GM12878 (cell line): ENCODE measurements around the gene VARS1. TPM values are rescaled to one million over a fixed set of nuclear protein-coding genes. Genes with fewer than 3 reads are reported as not detected.

Source experiments
- BMI1 ChIP-seq: fragments of 450-650 bp; IDR thresholded peaks from 2 replicates; pipeline ENCODE4 v1.6.1; 2016; ENCODE audit warnings: mild to moderate bottlenecking, moderate library complexity, borderline replicate concordance
- BRCA1 ChIP-seq: IDR thresholded peaks from 2 replicates; pipeline ENCODE4 v1.6.1; 2011; ENCODE audit warnings: low read depth, low read length, improper control_type of control experiment
- CHD4 ChIP-seq: fragments of 200-600 bp; sonication (generic); IDR thresholded peaks from 2 replicates; pipeline ENCODE4 v1.6.1; 2016; ENCODE audit warnings: mild to moderate bottlenecking
- E2F8 ChIP-seq: fragments of 450-650 bp; IDR thresholded peaks from 2 replicates; pipeline ENCODE4 v1.6.1; 2018; ENCODE audit warnings: mild to moderate bottlenecking, low read depth, moderate library complexity; ENCODE audit not compliant: partially characterized antibody
- IKZF2 ChIP-seq, 2 experiments: fragments of 450-650 bp; IDR thresholded peaks; 2 replicates each; pipeline ENCODE4 v1.6.1; 2017; ENCODE audit warnings: mild to moderate bottlenecking in 2 of 2, moderate library complexity in 2 of 2
- KAT2A ChIP-seq: conservative IDR thresholded peaks from 2 replicates; pipeline ENCODE4 v1.6.1; 2011; ENCODE audit warnings: low read depth, low read length; ENCODE audit not compliant: control insufficient read depth
- MYB ChIP-seq: fragments of 150-350 bp; IDR thresholded peaks from 2 replicates; pipeline ENCODE4 v1.6.1; 2014; ENCODE audit warnings: mild to moderate bottlenecking, low read depth, low read length, borderline replicate concordance
- NBN ChIP-seq: fragments of 450-650 bp; IDR thresholded peaks from 2 replicates; pipeline ENCODE4 v1.6.1; 2016
- NFIC ChIP-seq: IDR thresholded peaks from 2 replicates; pipeline ENCODE4 v1.6.1; 2012; ENCODE audit warnings: low read depth, mild to moderate bottlenecking, inconsistent platforms, low read length, moderate library complexity
- POLR2A ChIP-seq: IDR thresholded peaks from 2 replicates; pipeline ENCODE4 v1.6.1; 2011; ENCODE audit warnings: low read depth, mild to moderate bottlenecking, low read length
- POLR2AphosphoS5 ChIP-seq: IDR thresholded peaks from 2 replicates; pipeline ENCODE4 v1.6.1; 2011; ENCODE audit warnings: mild to moderate bottlenecking, low read length, inconsistent platforms
- POU2F2 ChIP-seq: IDR thresholded peaks from 3 replicates; pipeline ENCODE4 v1.6.1; 2011; ENCODE audit warnings: low read depth, mild to moderate bottlenecking, low read length, borderline replicate concordance
- PRDM15 ChIP-seq: fragments of 450-650 bp; formaldehyde crosslinking; IDR thresholded peaks from 2 replicates; pipeline ENCODE4 v1.4.0; 2020; ENCODE audit warnings: mild to moderate bottlenecking, moderate library complexity
- RUNX3 ChIP-seq: IDR thresholded peaks from 2 replicates; pipeline ENCODE4 v1.6.1; 2012; ENCODE audit warnings: low read length, inconsistent platforms
- SIX5 ChIP-seq: IDR thresholded peaks from 2 replicates; pipeline ENCODE4 v1.6.1; 2011; ENCODE audit warnings: mild to moderate bottlenecking, low read depth, low read length, moderate library complexity; ENCODE audit not compliant: severe bottlenecking
- TCF7 ChIP-seq: IDR thresholded peaks from 2 replicates; pipeline ENCODE4 v1.6.1; 2014; ENCODE audit warnings: antibody characterized with exemption, borderline replicate concordance
- ZBTB11 ChIP-seq: fragments of 450-650 bp; formaldehyde crosslinking; IDR thresholded peaks from 2 replicates; pipeline ENCODE4 v1.5.0; 2022; ENCODE audit warnings: mild to moderate bottlenecking, missing genetic modification characterization
- ZNF24 ChIP-seq: fragments of 450-650 bp; IDR thresholded peaks from 2 replicates; pipeline ENCODE4 v1.6.1; 2017; ENCODE audit warnings: antibody characterized with exemption, mild to moderate bottlenecking
- polyA plus RNA-seq, 11 experiments: library from polyadenylated mRNA; depleted of rRNA in 4 of 11; unstranded in 6 of 11; stranded (reverse) in 5 of 11; fragments of >200 nt; fragmentation: Nextera tagmentation in 4 of 11; fragmentation: Illumina TruSeq in 1 of 11; extraction: Ambion mirVana in 4 of 11; extraction: Trizol in 1 of 11; gene quantifications; 1 replicate in 1 of 11; 2 replicates in 10 of 11; pipeline versions ENCODE4 v1.2.1 to v1.2.3, GENCODE V29; 2011 to 2016; ENCODE audit warnings: inconsistent platforms in 2 of 11, missing spikeins in 2 of 11, low read depth in 1 of 11
- total RNA-seq, 4 experiments: library from RNA; depleted of rRNA in 3 of 4; stranded (reverse); fragments of >200 nt in 3 of 4; fragmentation: Illumina TruSeq in 1 of 4; extraction: Trizol in 1 of 4; gene quantifications; 2 replicates each; pipeline versions ENCODE4 v1.2.1 to v1.2.3, GENCODE V29; 2013 to 2021
- TF ChIP-seq, protein P1 (sequence below): fragments of 450-650 bp; IDR thresholded peaks from 2 replicates; pipeline ENCODE4 v1.6.1; 2016; ENCODE audit warnings: mild to moderate bottlenecking

The VARS1 gene
- total and polyA plus RNA-seq, 10 of the 15 experiments (the other 5 are each of a cell fraction or from before 2014, with no cell fraction given), result 1.2 to 243 (median 80.7) TPM

GRCh38 chr6:31806470-31807272, 11.1 kb upstream of the VARS1 start, which contains the start of gene LSM2 (continued):
- no peak for TF ChIP-seq PRDM15 (CRISPR knock-in tag)
- TF ChIP-seq KAT2A, result no peak
- TF ChIP-seq BRCA1, result no peak
- no peak for TF ChIP-seq TCF7
- TF ChIP-seq BMI1, result no peak
- no peak for TF ChIP-seq MYB
- peak; percentile 75; the same call in 1 of the 2 replicates for TF ChIP-seq NBN
- TF ChIP-seq ZNF24, result no peak
- peak; percentile 69 to 73 for TF ChIP-seq IKZF2 (IDR thresholded peaks at IDR 0.05)
- TF ChIP-seq RUNX3, result peak; percentile 30; the same call in 1 of the 2 replicates
- TF ChIP-seq CHD4, result no peak
- no peak for TF ChIP-seq NFIC
- TF ChIP-seq POLR2A, result peak; percentile 92
- no peak for TF ChIP-seq ZBTB11 (CRISPR knock-in tag)
- TF ChIP-seq SIX5, result no peak
- peak; percentile 91 for TF ChIP-seq POLR2AphosphoS5
- peak; percentile 76 for TF ChIP-seq POU2F2
- TF ChIP-seq, protein P1, sequence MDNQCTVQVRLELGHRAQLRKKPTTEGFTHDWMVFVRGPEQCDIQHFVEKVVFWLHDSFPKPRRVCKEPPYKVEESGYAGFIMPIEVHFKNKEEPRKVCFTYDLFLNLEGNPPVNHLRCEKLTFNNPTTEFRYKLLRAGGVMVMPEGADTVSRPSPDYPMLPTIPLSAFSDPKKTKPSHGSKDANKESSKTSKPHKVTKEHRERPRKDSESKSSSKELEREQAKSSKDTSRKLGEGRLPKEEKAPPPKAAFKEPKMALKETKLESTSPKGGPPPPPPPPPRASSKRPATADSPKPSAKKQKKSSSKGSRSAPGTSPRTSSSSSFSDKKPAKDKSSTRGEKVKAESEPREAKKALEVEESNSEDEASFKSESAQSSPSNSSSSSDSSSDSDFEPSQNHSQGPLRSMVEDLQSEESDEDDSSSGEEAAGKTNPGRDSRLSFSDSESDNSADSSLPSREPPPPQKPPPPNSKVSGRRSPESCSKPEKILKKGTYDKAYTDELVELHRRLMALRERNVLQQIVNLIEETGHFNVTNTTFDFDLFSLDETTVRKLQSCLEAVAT, result peak; percentile 44; the same call in 1 of the 2 replicates
- TF ChIP-seq E2F8, result no peak
